OCI-LY1 (cell line): ENCODE measurements around the gene DMGDH.

Experiments used
- H2AFZ ChIP-seq: fragments of 200-600 bp; sonication (generic), shearing (Covaris generic); 2 replicates; pipeline ENCODE4 v1.6.0; 2014; ENCODE audit warnings: antibody characterized with exemption, mild to moderate bottlenecking, low read length
- H3F3A ChIP-seq: fragments of 200-600 bp; sonication (generic), shearing (Covaris generic); 2 replicates; pipeline ENCODE4 v1.6.0; 2014; ENCODE audit warnings: mild to moderate bottlenecking, antibody characterized with exemption, low read length, moderate library complexity; ENCODE audit not compliant: insufficient read depth
- H3K27ac ChIP-seq: fragments of 200-600 bp; sonication (generic); 2 replicates; pipeline ENCODE4 v1.5.1; 2014; ENCODE audit warnings: low read length, mixed run types, mild to moderate bottlenecking, low read depth; ENCODE audit not compliant: poor library complexity, severe bottlenecking
- H3K27me3 ChIP-seq: fragments of 200-600 bp; sonication (generic); 2 replicates; pipeline ENCODE4 v1.6.0; 2014; ENCODE audit warnings: antibody characterized with exemption, mild to moderate bottlenecking, low read length, moderate library complexity; ENCODE audit not compliant: insufficient read depth
- H3K36me3 ChIP-seq: fragments of 200-600 bp; sonication (generic); 2 replicates; pipeline ENCODE4 v1.6.1; 2014; ENCODE audit warnings: mild to moderate bottlenecking, antibody characterized with exemption, low read length, moderate library complexity, mixed read lengths; ENCODE audit not compliant: insufficient read depth
- H3K4me1 ChIP-seq: fragments of 200-600 bp; sonication (generic); 2 replicates; pipeline ENCODE4 v1.5.1; 2014; ENCODE audit warnings: mild to moderate bottlenecking, low read length, moderate library complexity; ENCODE audit not compliant: insufficient read depth, severe bottlenecking
- H3K4me2 ChIP-seq: fragments of 200-600 bp; sonication (generic), shearing (Covaris generic); 2 replicates; pipeline ENCODE4 v1.6.1; 2014; ENCODE audit warnings: low read length
- H3K4me3 ChIP-seq: fragments of 200-600 bp; sonication (generic); 2 replicates; pipeline ENCODE4 v1.5.1; 2014; ENCODE audit warnings: low read length, low read depth, mild to moderate bottlenecking, mixed read lengths; ENCODE audit not compliant: poor library complexity, severe bottlenecking
- H3K79me2 ChIP-seq: fragments of 200-600 bp; shearing (Covaris generic); 2 replicates; pipeline ENCODE4 v1.6.1; 2016; ENCODE audit warnings: mixed run types, low read length, mixed read lengths; ENCODE audit not compliant: insufficient read depth
- H3K9ac ChIP-seq: fragments of 200-600 bp; sonication (generic), shearing (Covaris generic); 2 replicates; pipeline ENCODE4 v1.6.1; 2014; ENCODE audit warnings: mild to moderate bottlenecking, low read length, mixed read lengths
- H3K9me2 ChIP-seq: fragments of 200-600 bp; sonication (generic), shearing (Covaris generic); 2 replicates; pipeline ENCODE4 v1.6.1; 2014; ENCODE audit warnings: low read depth, mild to moderate bottlenecking, low read length, mixed read lengths
- H3K9me3 ChIP-seq: fragments of 200-600 bp; shearing (Covaris generic); 2 replicates; pipeline ENCODE4 v1.6.1; 2014; ENCODE audit warnings: low read length, mixed read lengths
- H4K20me1 ChIP-seq: fragments of 200-600 bp; sonication (generic), shearing (Covaris generic); 2 replicates; pipeline ENCODE4 v1.6.0; 2016; ENCODE audit warnings: mild to moderate bottlenecking, low read length; ENCODE audit not compliant: insufficient read depth
- EZH2 ChIP-seq: fragments of 200-600 bp; sonication (generic), shearing (Covaris generic); IDR thresholded peaks from 2 replicates; pipeline ENCODE4 v1.8.0; 2017; ENCODE audit warnings: borderline replicate concordance, mixed run types, mild to moderate bottlenecking, antibody characterized with exemption, low read length, moderate library complexity, mixed read lengths
- TF ChIP-seq, protein P1 (sequence below): fragments of 200-600 bp; sonication (generic), shearing (Covaris generic); IDR thresholded peaks from 2 replicates; pipeline ENCODE4 v1.5.1; 2017; ENCODE audit warnings: mild to moderate bottlenecking, antibody characterized with exemption, low read length, moderate library complexity, mixed read lengths

The DMGDH gene

DNA sequence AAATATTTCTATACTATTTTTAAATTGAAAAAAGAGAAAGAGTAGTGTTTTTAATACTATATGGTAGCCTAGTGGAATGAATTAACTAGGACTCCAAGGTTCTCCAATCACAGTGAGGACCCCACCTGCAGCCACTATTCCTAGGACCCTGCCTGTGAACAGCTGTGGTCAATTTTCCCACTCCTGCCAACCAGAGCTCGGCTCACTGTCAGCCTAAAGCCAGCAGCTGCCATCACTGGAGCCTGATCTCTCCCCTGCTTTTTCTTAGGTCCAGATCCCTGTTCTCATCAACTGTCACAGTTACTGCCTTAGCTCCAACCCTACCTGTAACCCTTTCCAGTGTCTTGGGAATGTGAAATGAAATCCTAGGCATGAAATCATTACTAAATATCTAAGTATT lies 109.7 kb downstream of the DMGDH start:
- no peaks in the 10 kb centered on the region for H3K27me3 ChIP-seq
- no peaks in the 10 kb centered on the region for H3K4me1 ChIP-seq
- no peak overlapping the region for H3K4me2 ChIP-seq
- H2AFZ ChIP-seq = no peak overlapping the region
- H4K20me1 ChIP-seq = no peaks in the 10 kb centered on the region
- H3K27ac ChIP-seq = no peak overlapping the region
- H3K4me3 ChIP-seq = no peak overlapping the region
- TF ChIP-seq EZH2 = no peak
- TF ChIP-seq, protein P1, sequence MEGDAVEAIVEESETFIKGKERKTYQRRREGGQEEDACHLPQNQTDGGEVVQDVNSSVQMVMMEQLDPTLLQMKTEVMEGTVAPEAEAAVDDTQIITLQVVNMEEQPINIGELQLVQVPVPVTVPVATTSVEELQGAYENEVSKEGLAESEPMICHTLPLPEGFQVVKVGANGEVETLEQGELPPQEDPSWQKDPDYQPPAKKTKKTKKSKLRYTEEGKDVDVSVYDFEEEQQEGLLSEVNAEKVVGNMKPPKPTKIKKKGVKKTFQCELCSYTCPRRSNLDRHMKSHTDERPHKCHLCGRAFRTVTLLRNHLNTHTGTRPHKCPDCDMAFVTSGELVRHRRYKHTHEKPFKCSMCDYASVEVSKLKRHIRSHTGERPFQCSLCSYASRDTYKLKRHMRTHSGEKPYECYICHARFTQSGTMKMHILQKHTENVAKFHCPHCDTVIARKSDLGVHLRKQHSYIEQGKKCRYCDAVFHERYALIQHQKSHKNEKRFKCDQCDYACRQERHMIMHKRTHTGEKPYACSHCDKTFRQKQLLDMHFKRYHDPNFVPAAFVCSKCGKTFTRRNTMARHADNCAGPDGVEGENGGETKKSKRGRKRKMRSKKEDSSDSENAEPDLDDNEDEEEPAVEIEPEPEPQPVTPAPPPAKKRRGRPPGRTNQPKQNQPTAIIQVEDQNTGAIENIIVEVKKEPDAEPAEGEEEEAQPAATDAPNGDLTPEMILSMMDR = no peak
- no peaks in the 10 kb centered on the region for H3K9me2 ChIP-seq
- H3K9me3 ChIP-seq = no peaks in the 10 kb centered on the region
- H3K9ac ChIP-seq = no peak overlapping the region
- no peaks in the 10 kb centered on the region for H3F3A ChIP-seq
- H3K36me3 ChIP-seq = no peaks in the 10 kb centered on the region
- no peaks in the 10 kb centered on the region for H3K79me2 ChIP-seq

GRCh38 chr5:78958672-78959445 lies 110.6 kb downstream of the DMGDH start:
- Histone ChIP-seq H3K36me3 (no peaks in the 10 kb centered on the region), H3K4me2 (no peak overlapping the region), H3K9me2 (no peaks in the 10 kb centered on the region), H3K9ac (no peak overlapping the region), H3K4me1 (no peaks in the 10 kb centered on the region), H3K27me3 (no peaks in the 10 kb centered on the region), H3K9me3 (no peaks in the 10 kb centered on the region), H2AFZ (no peak overlapping the region), H3F3A (no peaks in the 10 kb centered on the region), H3K27ac (no peak overlapping the region), H3K79me2 (no peaks in the 10 kb centered on the region), H3K4me3 (no peak overlapping the region), H4K20me1 (no peaks in the 10 kb centered on the region)
- TF ChIP-seq, protein P1 = no peak

- no peaks in the 10 kb centered on the region for H3F3A ChIP-seq
- H3K27me3 ChIP-seq = no peaks in the 10 kb centered on the region
- no peak overlapping the region for H3K4me3 ChIP-seq
- H3K4me2 ChIP-seq = no peak overlapping the region
- H3K9me3 ChIP-seq = no peaks in the 10 kb centered on the region
- no peaks in the 10 kb centered on the region for H3K4me1 ChIP-seq
- H3K9ac ChIP-seq = no peak overlapping the region
- no peaks in the 10 kb centered on the region for H3K79me2 ChIP-seq
- no peak overlapping the region for H3K27ac ChIP-seq
- H3K36me3 ChIP-seq = no peaks in the 10 kb centered on the region
- H3K9me2 ChIP-seq = no peaks in the 10 kb centered on the region
- TF ChIP-seq EZH2 = no peak
- TF ChIP-seq, protein P1 = no peak
- no peak overlapping the region for H2AFZ ChIP-seq
- no peaks in the 10 kb centered on the region for H4K20me1 ChIP-seq
Measured at GRCh38 chr5:78956901-78957300, 112.6 kb downstream of the DMGDH start.
